ENCODE results near the gene CADM2.

GRCh38 chr3:85384372-85384771 lies 425.6 kb downstream of the CADM2 start:
- TF ChIP-seq CTCF (conservative IDR thresholded peaks at IDR 0.05; ENCODE audit: low read depth in 2 of 2) (no peak), REST (IDR thresholded peaks at IDR 0.05; ENCODE audit: unreplicated experiment) (no peak)
